ENCODE data around the gene TMPRSS11B.
"Not testable (repeated sequence)": the region's sequence is repeated elsewhere in the genome, so short reads cannot be mapped to it uniquely, and the experiment has no call there.

Gene TMPRSS11B

DNA sequence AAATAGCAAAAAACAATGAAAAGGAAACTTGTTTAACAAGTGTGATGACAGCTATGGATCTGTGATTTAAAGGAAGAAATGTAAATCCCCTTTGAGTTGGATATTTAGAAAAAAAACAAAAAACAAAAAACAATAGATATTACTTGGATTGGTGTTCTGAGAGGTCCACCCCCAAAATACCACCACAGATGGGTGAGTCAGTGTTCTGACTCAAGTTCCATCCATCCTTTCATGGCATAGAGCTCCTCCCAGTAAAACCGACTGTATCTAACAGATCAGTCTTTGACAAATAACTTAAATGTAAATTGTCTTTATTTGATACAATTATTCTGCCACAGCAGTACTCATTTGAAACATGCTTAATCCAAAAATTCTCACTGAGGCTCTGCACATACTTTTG, 27.4 kb downstream of the TMPRSS11B start:
- DNase-seq = no peak

DNA sequence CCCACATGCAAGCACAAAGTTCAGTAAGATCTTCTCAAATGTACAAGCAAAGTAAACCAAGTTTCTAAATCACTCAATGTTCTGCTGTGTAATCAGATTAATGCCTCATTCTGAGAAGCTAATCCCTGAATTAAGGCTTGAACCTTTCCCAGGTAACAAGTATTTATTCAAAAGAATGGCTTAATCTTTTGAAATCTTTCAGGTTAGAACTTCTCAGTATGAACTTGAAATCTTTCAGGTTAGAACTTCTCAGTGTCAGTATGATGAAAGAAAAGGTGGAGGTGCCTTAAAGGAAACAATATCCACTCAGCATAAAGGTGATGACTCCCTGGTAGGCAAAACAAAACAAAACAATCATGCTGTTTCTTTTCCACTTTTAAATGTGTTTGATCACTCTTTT, 29.0 kb downstream of the TMPRSS11B start:
- DNase-seq = no peak

DNA sequence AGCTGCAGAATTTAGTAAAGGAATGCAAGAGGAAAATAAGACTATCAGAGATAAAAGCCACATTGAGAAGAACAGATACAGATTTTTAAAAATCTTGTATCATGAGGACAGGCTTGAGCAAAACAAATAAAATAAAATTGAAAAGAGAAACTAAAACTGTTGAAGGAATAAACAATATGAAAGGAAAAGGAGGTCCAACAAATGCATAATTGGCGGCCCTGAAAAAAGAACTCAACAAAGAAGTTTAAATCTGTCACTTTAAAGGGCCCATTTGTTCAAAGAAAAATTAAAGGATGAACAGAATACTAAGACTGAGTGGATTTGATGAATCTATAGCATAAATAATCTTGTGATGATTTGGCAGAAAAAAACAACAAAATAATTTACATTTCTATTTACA, 36.5 kb downstream of the TMPRSS11B start:
- DNase-seq = no peak

DNA sequence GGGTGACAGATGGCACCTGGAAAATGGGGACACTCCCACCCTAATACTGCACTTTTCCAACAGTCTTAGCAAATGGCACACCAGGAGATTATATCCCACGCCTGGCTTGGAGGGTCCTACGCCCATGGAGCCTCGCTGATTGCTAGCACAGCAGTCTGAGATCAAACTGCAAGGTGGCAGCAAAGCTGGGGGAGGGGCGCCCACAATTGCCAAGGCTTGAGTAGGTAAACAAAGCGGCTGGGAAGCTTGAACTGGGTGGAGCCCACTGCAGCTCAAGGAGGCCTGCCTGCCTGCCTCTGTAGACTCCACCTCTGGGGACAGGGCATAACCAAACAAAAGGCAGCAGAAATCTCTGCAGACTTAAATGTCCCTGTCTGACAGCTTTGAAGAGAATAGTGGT, 51.2 kb downstream of the TMPRSS11B start:
- not testable (repeated sequence) for DNase-seq

DNA sequence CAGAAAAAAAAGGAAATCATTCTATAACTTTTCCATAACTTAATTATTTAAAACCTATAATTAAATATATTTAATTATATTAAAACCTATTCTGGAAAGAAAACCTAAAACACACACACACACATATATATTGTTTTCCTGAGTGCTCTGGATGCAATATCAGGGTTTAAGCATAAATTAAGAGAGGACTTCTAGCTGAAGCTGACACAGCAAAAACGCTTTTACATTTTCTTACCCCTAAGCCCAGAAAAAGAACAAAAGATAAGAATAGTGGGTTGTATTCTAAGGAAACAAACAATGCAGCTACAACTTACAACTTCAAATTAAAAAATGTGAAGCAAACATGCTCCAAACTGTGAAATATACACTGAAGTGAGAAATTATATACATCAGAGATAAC, 52.3 kb downstream of the TMPRSS11B start:
- DNase-seq = no peak

DNA sequence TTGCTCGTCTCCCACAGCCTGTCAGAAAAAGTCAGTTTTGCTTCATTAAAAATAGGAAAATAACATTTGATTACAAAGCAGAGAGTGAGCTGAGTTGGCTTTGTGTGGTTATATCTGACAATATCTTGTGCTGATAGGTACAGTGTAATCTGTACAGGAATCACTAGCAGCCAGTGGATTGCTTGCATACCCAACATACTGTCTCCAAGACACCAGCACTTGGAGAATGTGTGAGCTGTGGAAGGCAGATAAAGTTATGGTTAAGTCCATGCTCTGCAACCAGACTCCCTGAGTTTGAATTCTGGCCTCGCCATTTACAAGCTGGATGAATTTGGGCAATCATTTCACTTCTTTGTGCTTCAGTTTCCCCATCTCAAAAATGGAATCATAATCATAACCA, 58.3 kb downstream of the TMPRSS11B start:
- DNase-seq = no peak

DNA sequence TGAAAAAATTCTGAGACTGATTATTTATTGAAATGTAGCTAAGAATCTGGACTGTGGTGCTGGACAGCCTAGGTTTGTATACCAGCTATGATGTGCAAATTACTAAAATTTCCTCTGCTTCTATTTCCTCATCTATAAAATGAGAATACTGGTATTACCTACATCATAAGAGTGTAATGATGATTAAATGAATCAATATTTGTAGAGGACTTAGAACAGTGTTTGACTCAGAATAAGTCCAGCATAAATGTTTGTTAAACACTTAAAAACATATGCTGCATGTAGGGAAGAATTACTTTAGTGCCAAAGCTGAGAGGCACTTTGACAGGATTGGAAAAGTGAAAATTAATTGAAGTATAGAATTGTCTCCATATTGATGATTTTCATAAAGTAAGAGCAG, 60.6 kb downstream of the TMPRSS11B start:
- DNase-seq = peak; percentile 71

DNA sequence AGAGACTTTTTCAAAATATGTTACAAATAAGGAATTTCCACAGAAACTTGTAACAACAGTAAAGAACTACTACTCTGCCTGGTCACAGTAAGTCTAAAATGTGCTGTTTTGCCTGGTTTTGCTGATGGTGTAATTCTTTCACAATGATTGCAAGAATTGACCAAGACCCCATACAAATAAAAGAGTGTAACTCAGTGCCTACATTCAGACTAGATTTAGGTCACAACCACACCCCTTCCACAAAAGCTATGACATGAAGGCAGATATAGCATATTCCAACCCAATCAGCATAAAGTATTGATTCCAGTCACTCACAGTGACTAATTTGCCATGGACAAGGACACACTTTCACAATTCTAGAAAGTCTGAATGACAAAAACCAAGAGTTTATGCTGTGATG, 62.1 kb downstream of the TMPRSS11B start:
- DNase-seq = no peak

DNA sequence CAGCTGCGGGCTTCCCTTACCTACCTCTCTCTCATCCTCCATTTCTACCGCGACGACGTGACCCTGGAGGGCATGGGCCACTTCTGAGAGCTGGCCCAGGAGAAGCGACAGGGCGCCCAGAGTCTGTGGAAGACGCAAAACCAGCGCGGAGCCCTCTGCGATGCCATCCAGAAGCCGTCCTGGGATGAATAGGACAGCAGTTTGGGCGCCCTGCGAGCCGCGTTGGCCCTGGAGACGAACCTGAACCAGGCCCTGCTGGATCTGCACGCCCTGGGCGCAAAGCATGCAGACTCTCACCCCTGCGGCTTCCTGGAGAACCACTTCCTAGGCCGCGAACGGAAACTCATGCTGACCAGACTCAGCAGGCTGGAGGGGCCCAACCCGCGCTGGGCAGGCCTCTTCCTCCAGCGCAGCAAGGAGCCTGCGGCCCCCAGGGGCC, 63.1 kb downstream of the TMPRSS11B start:
- no peak for DNase-seq

DNA sequence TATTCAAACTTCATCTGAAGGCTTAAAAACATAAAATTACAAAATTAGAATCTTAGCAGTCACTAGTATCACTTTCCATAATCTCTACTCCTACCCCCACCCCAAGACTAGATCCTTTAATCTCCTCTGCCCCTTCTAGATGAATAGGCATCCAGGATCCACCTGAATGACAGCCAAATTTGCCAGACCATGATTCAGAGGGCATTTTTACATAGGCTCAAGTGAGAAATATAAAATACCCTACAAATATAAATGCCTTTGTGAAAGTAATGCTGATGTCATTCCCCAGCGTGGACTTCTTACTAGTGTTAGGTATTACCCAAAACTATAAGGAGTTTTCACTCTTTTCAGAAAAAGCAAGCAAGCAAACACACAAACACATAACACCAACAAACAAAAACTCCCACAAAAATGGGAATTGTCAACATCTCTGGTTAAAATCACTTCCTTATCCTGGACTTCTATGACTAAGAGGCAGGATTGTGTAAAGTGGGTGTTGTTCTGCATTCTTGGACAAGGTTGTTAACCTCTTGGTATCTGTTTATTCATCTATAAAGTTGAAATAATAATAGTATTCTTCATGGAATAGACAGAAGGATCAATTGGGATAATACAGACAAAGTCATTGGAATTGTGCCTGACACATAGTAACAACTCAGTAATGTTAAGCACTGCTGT, 64.5 kb downstream of the TMPRSS11B start:
- no peak for DNase-seq

DNA sequence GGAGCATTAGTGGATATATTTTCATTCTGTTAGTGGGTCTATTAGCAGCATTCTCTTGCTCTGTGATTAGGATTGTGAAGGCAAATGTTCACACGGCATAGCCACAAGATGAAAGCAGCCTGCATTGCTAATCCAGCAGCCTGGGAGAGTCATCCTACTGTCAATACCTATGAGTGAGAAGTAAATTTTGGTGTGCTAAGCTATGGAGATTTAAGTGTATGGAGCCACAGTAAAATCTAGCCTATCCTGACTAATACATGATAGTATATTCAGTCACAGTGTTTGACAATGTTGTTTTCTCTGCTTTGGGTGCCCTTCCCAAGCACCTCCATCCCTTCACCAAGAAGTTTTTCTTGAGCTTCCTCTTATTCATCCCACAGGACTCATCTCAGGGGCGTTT, 68.6 kb downstream of the TMPRSS11B start:
- no peak for DNase-seq

Data from NCI-H510A treated with DMSO at 0.1 percent for 48 hours (cell line).